ENCODE results near the gene MACROH2A2. TPM values are rescaled to one million over a fixed set of nuclear protein-coding genes. Genes with fewer than 3 reads are reported as not detected.

Gene MACROH2A2
- total and polyA plus RNA-seq, 2 of the 8 experiments (the other 6 are each of a cell fraction or from before 2014, with no cell fraction given), result 7.9 to 9.3 TPM

DNA sequence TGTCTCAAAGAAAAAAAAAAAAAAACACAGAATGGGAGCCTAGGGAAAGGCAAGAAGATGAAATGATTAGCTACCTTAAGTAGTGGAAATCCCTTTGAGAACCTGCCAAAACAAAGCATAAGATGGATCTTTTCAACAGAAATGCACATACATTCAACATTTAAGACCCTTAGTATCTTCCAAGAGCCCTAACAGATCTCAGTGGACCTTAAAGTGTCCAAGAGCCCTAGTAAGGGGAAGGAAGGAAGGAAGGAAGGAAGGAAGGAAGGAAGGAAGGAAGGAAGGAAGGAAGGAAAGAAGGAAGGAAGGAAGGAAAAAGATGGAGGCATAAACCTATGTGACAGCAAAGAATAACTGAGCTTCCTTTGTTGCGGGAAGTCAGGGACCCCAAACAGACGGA is 11.6 kb upstream of the MACROH2A2 start (continued):
- TF ChIP-seq POLR2A (IDR thresholded peaks at IDR 0.05; ENCODE audit: control extremely low read depth in 1 of 2, low read depth in 2 of 2, low read length in 2 of 2) (no peak), SP4 (IDR thresholded peaks at IDR 0.05; ENCODE audit: low read length) (no peak), BRCA1 (IDR thresholded peaks at IDR 0.05; ENCODE audit: low read depth, low read length) (no peak)
